GM12878 (cell line): ENCODE results near the gene OGFRL1. TPM values are rescaled to one million over a fixed set of nuclear protein-coding genes. Genes with fewer than 3 reads are reported as not detected.

Experiments
- ATAC-seq: fragments of 200-7000 bp; cut with Tn5 transposase; 3 replicates; pipeline ENCODE4 v1.9.1; 2020; ENCODE audit warnings: mild to moderate bottlenecking, moderate library complexity
- BruUV-seq: library from RNA; stranded (reverse); fragments of 400-500 nt; replicated peaks from 2 replicates; lab custom pipeline; 2021; lab: Mats Ljungman, UMichigan
- CTCF ChIA-PET: fragments of 300-600 bp; sonication (Branson Sonifier 250); formaldehyde crosslinking; extraction: SDS; loops from one replicate; lab custom pipeline; 2021; ENCODE audit warnings: inconsistent platforms; lab: Yijun Ruan, JAX
- POLR2A ChIA-PET: fragments of 350-600 bp; formaldehyde crosslinking; extraction: SDS; loops from one replicate; lab custom pipeline; 2021; ENCODE audit warnings: inconsistent platforms; lab: Charles Lee
- RAD21 ChIA-PET: fragments of 300-600 bp; sonication (Branson Sonifier 250); formaldehyde crosslinking; loops from one replicate; lab custom pipeline; 2023; ENCODE audit warnings: antibody characterized with exemption; ENCODE audit not compliant: unreplicated experiment; lab: Charles Lee
- SMC1A ChIA-PET: fragments of 300-600 bp; sonication (Branson Sonifier 250); formaldehyde crosslinking; loops from one replicate; lab custom pipeline; 2023; ENCODE audit not compliant: unreplicated experiment, uncharacterized antibody; lab: Charles Lee
- DNase-seq: peaks from one replicate; pipeline ENCODE4 v3.0.0-alpha.2; 2011; ENCODE audit warnings: low read depth, low spot score
- FAIRE-seq: peaks from 3 replicates; lab custom pipeline; 2011; peaks lifted over from hg19 to GRCh38; lab: Jason Lieb, UNC
- H2AFZ ChIP-seq: 2 replicates; pipeline ENCODE4 v1.6.0; 2011; ENCODE audit warnings: low read depth, low read length, control low read depth; ENCODE audit not compliant: control insufficient read depth
- H3K27ac ChIP-seq: 2 replicates; pipeline ENCODE4 v1.5.1; 2011; ENCODE audit warnings: control low read depth; ENCODE audit not compliant: control insufficient read depth, insufficient read depth
- H3K27me3 ChIP-seq, 2 experiments: replicated peaks in 1 of 2; 2 replicates each; pipeline versions ENCODE4 v1.6.0 to v1.6.1; 2011; ENCODE audit warnings: low read length in 1 of 2; ENCODE audit not compliant: control insufficient read depth in 2 of 2, insufficient read depth in 2 of 2
- H3K36me3 ChIP-seq, 2 experiments: 2 replicates each; pipeline ENCODE4 v1.5.1; 2011; ENCODE audit warnings: low read length in 1 of 2; ENCODE audit not compliant: control insufficient read depth in 2 of 2, insufficient read depth in 2 of 2
- H3K4me1 ChIP-seq: 2 replicates; pipeline ENCODE4 v1.6.1; 2011; ENCODE audit warnings: mild to moderate bottlenecking, low read length, moderate library complexity, mixed read lengths; ENCODE audit not compliant: control insufficient read depth, insufficient read depth
- H3K4me2 ChIP-seq: 2 replicates; pipeline ENCODE4 v1.6.0; 2011; ENCODE audit warnings: control low read depth; ENCODE audit not compliant: control insufficient read depth, insufficient read depth
- H3K4me3 ChIP-seq: fragments of 200-600 bp; sonication (generic); 2 replicates; pipeline ENCODE4 v1.5.1; 2016
- H3K79me2 ChIP-seq: 2 replicates; pipeline ENCODE4 v1.6.0; 2011; ENCODE audit warnings: low read length; ENCODE audit not compliant: control insufficient read depth, insufficient read depth
- H3K9ac ChIP-seq: 2 replicates; pipeline ENCODE4 v1.8.0; 2011; ENCODE audit warnings: low read length, control low read depth, mixed read lengths; ENCODE audit not compliant: control insufficient read depth, insufficient read depth
- H3K9me3 ChIP-seq: replicated peaks from 3 replicates; pipeline ENCODE4 v1.5.1; 2011; ENCODE audit warnings: mild to moderate bottlenecking, low read length; ENCODE audit not compliant: control insufficient read depth, insufficient read depth
- H4K20me1 ChIP-seq: 2 replicates; pipeline ENCODE4 v1.6.0; 2011; ENCODE audit not compliant: control insufficient read depth, insufficient read depth
- CREB1 ChIP-seq: IDR thresholded peaks from 2 replicates; pipeline ENCODE4 v1.6.1; 2012; ENCODE audit warnings: low read depth, mild to moderate bottlenecking, inconsistent platforms
- KDM1A ChIP-seq: fragments of 200-600 bp; sonication (generic); IDR thresholded peaks from 2 replicates; pipeline ENCODE4 v1.6.1; 2016; ENCODE audit warnings: borderline replicate concordance
- MXI1 ChIP-seq: fragments of 150-350 bp; IDR thresholded peaks from 2 replicates; pipeline ENCODE4 v1.6.1; 2011; ENCODE audit warnings: low read depth, mild to moderate bottlenecking, inconsistent platforms, low read length, improper control_type of control experiment
- SUZ12 ChIP-seq: fragments of 200-600 bp; sonication (generic); IDR thresholded peaks from one replicate; pipeline ENCODE4 v1.6.1; 2018; ENCODE audit warnings: antibody characterized with exemption, mild to moderate bottlenecking; ENCODE audit not compliant: unreplicated experiment
- WGBS: methylation state at CpG from one replicate; pipeline ENCODE4 v1.1.6; 2016; ENCODE audit warnings: low lambda C conversion rate; ENCODE audit not compliant: insufficient replicate concordance, insufficient coverage; ENCODE audit errors: missing lambda C conversion rate; 5-methylcytosine and 5-hydroxymethylcytosine counted together
- in situ Hi-C: fragments of 300-500 bp; cut with MboI; formaldehyde crosslinking; loops from 9 replicates; pipeline ENCODE4 v1.14.3; 2018; ENCODE audit warnings: mixed read lengths
- intact Hi-C: fragments of 100-400 bp; cut with micrococcal nuclease; formaldehyde crosslinking; loops from one replicate; pipeline ENCODE4 v1.14.2; 2022; ENCODE audit not compliant: unreplicated experiment
- polyA plus RNA-seq, 11 experiments: library from polyadenylated mRNA; depleted of rRNA in 4 of 11; unstranded in 6 of 11; stranded (reverse) in 5 of 11; fragments of >200 nt; fragmentation: Nextera tagmentation in 4 of 11; fragmentation: Illumina TruSeq in 1 of 11; extraction: Ambion mirVana in 4 of 11; extraction: Trizol in 1 of 11; gene quantifications; 1 replicate in 1 of 11; 2 replicates in 10 of 11; pipeline versions ENCODE4 v1.2.1 to v1.2.3, GENCODE V29; 2011 to 2016; ENCODE audit warnings: inconsistent platforms in 2 of 11, missing spikeins in 2 of 11, low read depth in 1 of 11
- total RNA-seq, 4 experiments: library from RNA; depleted of rRNA in 3 of 4; stranded (reverse); fragments of >200 nt in 3 of 4; fragmentation: Illumina TruSeq in 1 of 4; extraction: Trizol in 1 of 4; gene quantifications; 2 replicates each; pipeline versions ENCODE4 v1.2.1 to v1.2.3, GENCODE V29; 2013 to 2021
- TF ChIP-seq, protein P1 (sequence below): fragments of 450-650 bp; IDR thresholded peaks from 2 replicates; pipeline ENCODE4 v1.6.1; 2017; ENCODE audit warnings: mild to moderate bottlenecking, moderate library complexity

OGFRL1 gene
- total and polyA plus RNA-seq, 10 of the 15 experiments (the other 5 are each of a cell fraction or from before 2014, with no cell fraction given) = 0.24 to 5.8 (median 2.3) TPM

GRCh38 chr6:71287038-71287437, 1.6 kb upstream of the OGFRL1 start:
- ATAC-seq (no peak), DNase-seq (no peak), FAIRE-seq (peak; percentile 27)
- no TSS peak for BruUV-seq
- WGBS = 94% methylated on average over 7 of the region's 7 CpGs
- ChIA-PET SMC1A (interaction anchor here (0.8 to 3.2 kb wide), 11 partner anchors 10 to 243 kb away, joined by 3 to 14 read pairs (median 5); no protein-coding TSS in a partner anchor), CTCF (interaction anchor here (0.6 to 2.7 kb wide), 6 partner anchors 9 to 123 kb away, joined by 3 to 10 read pairs (median 4); no protein-coding TSS in a partner anchor), RAD21 (interaction anchor here (0.7 to 2.5 kb wide), 6 partner anchors 9 to 63 kb away, joined by 3 to 17 read pairs (median 3); no protein-coding TSS in a partner anchor), POLR2A (interaction anchor here (1.4 to 2.1 kb wide), 2 partner anchors 9 to 19 kb away, joined by 6 to 9 read pairs; no protein-coding TSS in a partner anchor)
- no peaks in the 10 kb centered on the region for H3K36me3 ChIP-seq
- no peak overlapping the region for H3K4me2 ChIP-seq
- no peaks in the 10 kb centered on the region for H3K27me3 ChIP-seq
- H3K79me2 ChIP-seq = peaks cover 4% of the 10 kb centered on the region
- no peaks in the 10 kb centered on the region for H3K9me3 ChIP-seq
- H4K20me1 ChIP-seq = no peaks in the 10 kb centered on the region
- H3K9ac ChIP-seq = no peak overlapping the region
- no peak overlapping the region for H3K27ac ChIP-seq
- H3K4me3 ChIP-seq = no peak overlapping the region; the same call in 1 of the 2 replicates
- H2AFZ ChIP-seq = no peak overlapping the region
- in situ Hi-C loops = no loop called here
- intact Hi-C loops = no loop called here
- peaks cover 5% of the 10 kb centered on the region; the same call in 1 of the 2 replicates for H3K4me1 ChIP-seq
- TF ChIP-seq MXI1 (no peak), CREB1 (no peak), KDM1A (no peak), SUZ12 (no peak)
- TF ChIP-seq, protein P1, sequence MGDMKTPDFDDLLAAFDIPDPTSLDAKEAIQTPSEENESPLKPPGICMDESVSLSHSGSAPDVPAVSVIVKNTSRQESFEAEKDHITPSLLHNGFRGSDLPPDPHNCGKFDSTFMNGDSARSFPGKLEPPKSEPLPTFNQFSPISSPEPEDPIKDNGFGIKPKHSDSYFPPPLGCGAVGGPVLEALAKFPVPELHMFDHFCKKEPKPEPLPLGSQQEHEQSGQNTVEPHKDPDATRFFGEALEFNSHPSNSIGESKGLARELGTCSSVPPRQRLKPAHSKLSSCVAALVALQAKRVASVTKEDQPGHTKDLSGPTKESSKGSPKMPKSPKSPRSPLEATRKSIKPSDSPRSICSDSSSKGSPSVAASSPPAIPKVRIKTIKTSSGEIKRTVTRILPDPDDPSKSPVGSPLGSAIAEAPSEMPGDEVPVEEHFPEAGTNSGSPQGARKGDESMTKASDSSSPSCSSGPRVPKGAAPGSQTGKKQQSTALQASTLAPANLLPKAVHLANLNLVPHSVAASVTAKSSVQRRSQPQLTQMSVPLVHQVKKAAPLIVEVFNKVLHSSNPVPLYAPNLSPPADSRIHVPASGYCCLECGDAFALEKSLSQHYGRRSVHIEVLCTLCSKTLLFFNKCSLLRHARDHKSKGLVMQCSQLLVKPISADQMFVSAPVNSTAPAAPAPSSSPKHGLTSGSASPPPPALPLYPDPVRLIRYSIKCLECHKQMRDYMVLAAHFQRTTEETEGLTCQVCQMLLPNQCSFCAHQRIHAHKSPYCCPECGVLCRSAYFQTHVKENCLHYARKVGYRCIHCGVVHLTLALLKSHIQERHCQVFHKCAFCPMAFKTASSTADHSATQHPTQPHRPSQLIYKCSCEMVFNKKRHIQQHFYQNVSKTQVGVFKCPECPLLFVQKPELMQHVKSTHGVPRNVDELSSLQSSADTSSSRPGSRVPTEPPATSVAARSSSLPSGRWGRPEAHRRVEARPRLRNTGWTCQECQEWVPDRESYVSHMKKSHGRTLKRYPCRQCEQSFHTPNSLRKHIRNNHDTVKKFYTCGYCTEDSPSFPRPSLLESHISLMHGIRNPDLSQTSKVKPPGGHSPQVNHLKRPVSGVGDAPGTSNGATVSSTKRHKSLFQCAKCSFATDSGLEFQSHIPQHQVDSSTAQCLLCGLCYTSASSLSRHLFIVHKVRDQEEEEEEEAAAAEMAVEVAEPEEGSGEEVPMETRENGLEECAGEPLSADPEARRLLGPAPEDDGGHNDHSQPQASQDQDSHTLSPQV = no peak
